ENCODE results near the gene NF2. TPM values are rescaled to one million over a fixed set of nuclear protein-coding genes. Genes with fewer than 3 reads are reported as not detected.

NF2 gene
- total RNA-seq, 1 experiment from 2014 or later, result 77.1 TPM

DNA sequence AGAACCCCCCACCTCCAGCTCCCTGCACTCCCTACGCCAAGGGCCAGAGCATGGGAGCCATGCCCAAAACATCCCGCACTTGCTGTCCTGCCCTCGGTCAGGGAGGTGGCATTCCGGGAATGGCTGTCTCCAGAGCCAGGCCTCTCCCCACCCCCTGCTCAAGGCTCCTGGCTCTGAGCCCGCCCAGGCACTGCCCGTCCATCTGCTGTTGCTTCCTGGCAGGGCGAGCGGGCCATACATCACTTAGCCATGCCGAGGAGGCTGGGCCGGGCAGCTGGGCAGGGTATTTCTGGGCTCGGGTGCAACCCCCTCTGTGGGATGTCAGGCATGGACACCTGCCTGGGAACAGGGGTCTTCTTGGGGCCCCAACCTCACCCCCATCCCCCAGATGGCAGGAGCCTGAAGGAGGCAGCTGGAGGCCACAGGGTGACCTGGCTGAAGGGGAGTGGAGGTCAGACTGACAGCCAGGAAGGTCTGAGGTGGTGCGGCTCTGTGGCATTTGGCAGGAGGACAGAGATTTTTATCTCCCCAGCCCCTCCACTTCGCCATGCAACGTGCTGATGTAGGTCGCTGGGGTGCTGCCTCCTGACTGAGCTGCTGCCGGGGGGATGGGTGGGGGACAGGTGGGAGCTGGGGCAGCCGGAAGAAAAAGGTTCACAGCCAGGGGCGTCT is 107.6 kb downstream of the NF2 start:
- DNase-seq (ENCODE audit: low spot score), result peak; percentile 94
- in situ Hi-C loops (cut with HindIII; ENCODE audit: low sequenced_read_pairs), result no loop called here

DNA sequence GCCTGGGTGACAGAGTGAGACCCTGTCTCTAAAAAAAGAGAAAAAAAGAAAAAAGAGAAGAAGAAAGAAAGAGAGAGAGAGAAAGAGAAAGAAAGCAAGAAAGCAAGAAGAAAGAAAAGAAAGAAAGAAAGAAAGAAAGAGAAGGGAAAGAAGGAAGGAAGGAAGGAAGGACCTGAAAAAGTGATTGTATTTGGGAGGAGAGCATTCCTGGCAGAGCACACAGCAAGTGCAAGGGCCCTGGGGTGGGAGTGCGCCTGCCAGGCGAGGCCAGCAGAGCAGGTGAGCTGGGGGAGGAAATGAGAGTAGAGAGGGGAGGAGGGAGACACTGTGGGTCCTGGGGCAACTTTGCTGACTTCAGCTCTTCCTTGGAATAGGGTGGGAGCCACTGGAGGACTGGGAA is 108.7 kb downstream of the NF2 start:
- in situ Hi-C loops (cut with HindIII; ENCODE audit: low sequenced_read_pairs), result no loop called here
- no peak for DNase-seq (ENCODE audit: low spot score)

DNA sequence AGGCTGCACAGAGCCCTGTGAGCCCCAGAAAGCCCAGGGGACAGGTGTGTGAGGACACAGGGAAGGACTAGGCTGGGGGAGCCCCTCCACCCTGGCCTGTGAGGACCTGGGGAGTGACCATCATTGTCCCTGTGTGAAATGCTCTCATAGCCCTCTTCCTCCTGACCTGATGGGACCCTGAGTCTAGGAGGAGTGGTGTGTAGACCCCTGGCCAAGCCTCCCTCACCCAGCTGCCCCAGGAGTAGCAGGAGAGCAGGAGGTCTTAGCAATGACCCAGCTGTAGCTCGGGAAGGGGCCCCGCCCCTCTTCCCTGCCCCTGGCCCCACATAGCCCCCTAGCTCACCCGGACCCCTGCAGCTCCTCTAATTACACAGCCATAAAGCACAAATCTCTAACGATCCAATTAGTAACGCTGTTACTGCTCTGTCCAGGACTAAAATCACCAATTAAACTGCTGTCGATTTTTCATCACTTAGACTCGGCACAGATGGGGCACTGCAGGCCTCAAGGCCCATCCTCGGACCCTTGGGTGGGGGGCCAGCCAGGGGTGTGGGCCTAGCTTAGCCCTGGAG is 109.8 kb downstream of the NF2 start:
- DNase-seq (ENCODE audit: low spot score), result no peak
- in situ Hi-C loops (cut with HindIII; ENCODE audit: low sequenced_read_pairs), result no loop called here

DNA sequence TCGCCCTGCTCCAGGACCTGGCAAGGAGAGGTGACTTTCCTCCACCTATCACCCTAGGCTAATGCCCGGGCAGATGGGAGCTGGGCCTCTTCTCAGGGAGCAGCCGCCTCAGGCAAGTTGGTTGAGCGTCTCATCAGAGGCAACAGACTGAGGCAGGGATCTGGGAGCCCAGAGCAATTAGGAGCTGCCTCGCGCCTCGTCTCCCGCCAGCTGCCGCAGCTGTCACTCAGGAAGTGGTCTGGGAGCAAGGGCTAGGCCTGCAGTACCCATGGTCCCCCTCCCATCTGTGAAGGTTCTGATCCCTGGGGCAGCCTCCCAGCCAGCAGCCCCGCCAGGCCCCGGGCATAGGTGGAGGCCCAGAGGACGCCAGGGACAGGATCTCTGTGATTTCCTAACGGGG is 111.8 kb downstream of the NF2 start:
- in situ Hi-C loops (cut with HindIII; ENCODE audit: low sequenced_read_pairs), result no loop called here
- no peak for DNase-seq (ENCODE audit: low spot score)

DNA sequence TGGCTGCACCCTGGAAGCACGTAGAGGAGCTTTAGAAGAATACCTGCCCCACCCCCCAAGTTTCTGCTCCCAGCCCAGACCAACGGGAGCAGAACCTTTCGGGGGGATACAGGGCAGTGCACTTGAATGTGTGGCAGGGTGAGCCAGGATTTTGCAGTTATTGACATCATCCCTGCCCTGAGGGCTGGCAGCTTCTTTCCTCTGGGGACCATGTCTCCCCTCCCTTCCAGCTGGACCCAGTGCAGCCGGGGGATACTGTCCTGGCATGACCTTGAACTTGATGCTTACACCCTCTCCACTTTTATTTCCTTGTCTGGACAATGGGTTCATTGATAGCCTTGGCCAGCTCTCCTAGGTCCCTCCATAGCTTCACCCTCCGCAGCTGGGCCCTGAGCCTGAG is 112.3 kb downstream of the NF2 start:
- in situ Hi-C loops (cut with HindIII; ENCODE audit: low sequenced_read_pairs), result no loop called here
- no peak for DNase-seq (ENCODE audit: low spot score)

DNA sequence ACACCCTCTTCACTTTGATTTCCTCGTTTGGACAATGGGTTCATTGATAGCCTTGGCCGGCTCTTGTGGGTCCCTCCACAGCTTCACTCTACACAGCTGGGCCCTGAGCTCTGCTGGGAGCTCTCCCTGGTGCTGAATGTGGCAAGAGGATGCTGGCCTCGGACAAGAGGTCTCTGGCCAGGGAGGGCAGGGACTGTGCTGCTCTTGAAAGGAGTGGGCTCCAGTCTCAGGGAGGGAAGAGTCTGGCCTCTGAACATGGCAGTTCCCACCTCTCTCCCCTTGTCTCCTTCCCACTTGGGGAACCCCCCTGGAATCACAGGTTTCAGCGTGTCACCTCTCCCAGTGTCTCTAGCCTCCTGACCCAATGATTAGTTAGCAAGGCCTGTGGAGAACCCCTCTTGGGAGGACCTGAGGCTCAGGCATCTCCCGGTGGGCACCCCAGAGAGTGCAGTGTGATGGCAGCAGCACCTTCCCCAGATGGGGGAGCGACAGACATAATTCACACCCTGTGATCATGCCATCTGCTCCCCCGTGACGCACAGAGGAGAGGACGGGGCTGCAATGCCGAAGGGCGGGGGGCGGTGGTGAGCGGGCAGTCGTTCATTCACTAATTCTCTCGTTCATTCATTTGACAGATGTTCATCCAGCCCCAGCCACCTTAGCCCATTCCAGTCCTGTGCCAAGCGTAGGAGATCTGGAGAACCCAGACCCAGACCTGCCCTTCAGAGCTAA is 113.5 kb downstream of the NF2 start:
- DNase-seq (ENCODE audit: low spot score), result no peak
- in situ Hi-C loops (cut with HindIII; ENCODE audit: low sequenced_read_pairs), result no loop called here

DNA sequence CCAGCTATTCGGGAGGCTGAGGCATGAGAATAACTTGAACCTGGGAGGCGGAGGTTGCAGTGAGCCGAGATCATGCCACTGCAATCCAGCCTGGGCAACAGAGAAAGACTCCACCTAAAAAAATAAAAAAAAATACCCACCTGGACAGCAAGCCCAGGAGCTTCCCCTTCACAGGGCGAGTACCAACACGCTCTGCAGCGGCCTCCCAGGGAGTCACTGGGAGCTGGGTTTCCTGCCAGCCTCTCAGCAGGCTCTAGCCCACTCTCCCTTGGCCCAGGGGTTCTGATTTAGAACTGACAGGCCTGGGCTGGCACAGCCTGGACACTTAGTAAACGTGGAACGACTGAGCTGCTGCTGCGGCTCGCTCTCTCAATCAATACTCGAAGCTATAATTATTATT is 114.4 kb downstream of the NF2 start:
- in situ Hi-C loops (cut with HindIII; ENCODE audit: low sequenced_read_pairs), result no loop called here
- DNase-seq (ENCODE audit: low spot score), result no peak

DNA sequence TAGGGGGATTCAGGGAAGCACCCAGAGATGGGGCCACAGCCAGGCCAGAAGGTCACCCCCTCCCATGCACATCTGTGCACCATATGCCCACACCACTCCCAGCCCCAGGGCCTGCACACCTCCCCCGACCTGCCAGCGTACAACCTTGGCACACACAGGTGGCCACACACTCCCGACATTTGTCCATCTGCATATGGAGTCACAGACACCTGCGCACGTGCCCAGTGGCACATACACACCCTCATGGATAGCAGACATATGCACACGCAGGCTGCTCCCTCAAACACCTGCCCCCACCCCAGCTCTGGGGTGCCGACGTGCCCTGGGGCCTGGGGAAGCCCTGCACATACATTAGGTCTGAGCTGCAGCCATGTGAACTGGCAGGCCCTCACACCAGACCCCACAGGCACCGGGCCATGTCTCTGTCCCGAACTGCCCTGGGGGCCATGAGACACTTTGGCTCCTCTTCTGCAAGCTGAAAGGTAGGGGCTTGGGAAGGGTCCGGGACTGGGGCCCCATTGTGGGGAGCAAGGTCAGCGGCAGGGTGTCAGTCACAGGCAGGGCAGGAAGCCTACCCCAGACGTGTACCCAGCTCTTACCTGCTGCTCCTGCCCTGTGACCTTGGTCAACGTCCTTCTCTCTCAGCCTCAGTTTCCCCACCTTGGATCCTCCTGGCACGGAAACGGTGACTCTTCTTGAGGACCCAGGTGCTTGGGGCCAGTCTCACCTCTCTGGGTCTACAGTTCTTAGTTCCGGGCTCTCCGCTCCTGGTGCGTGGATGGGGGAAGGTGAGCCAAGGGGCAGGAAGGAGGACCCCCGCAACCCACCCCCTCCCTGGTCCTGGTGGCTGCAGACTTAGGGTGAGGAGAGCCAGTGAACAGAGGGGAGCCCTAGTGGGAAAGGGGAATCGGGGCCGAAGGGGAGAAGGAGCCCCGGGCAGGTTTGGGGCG is 115.8 kb downstream of the NF2 start:
- DNase-seq (ENCODE audit: low spot score), result no peak
- in situ Hi-C loops (cut with HindIII; ENCODE audit: low sequenced_read_pairs), result no loop called here

DNA sequence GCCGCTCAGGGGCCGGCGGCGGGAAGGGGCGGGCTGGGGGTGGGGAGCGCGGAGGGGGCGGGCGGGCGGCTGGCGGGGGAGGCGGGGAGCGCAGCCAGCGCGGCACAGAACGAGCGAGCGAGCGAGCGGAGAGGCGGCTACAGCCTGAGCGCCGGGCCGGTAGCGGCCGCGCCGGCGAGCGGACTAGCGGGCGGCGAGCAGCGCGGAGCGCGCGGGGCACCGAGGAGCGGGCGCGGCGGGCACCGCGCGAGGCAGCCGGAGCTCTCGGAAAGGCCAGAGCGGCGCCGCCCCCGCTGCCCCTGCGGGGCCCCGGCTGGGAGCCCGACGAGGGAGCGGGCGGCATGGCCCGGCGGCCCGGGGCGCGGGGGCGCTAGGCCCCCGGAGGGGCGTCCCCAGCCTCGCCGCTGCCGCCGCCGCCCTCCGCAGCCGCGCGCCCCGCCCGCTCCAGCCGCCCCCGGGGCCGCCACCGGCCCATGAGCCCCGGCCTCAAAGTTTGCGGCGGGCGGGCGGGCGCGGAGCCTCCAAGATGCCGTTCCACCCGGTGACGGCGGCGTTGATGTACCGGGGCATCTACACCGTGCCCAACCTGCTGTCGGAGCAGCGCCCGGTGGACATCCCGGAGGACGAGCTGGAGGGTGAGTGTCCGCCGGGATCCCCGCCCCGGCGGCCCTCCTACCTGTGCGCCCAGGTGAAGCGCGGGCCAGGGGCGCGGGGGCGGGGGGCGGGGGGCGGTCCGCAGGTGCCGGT is 116.6 kb downstream of the NF2 start, which contains the start of gene CABP7:
Gene CABP7, plus strand, starts transcription at position 105 of the 747 bp plus-strand sequence. Its CDS starts 422 bp downstream, at position 527.
- in situ Hi-C loops (cut with HindIII; ENCODE audit: low sequenced_read_pairs), result no loop called here
- DNase-seq (ENCODE audit: low spot score), result no peak

DNA sequence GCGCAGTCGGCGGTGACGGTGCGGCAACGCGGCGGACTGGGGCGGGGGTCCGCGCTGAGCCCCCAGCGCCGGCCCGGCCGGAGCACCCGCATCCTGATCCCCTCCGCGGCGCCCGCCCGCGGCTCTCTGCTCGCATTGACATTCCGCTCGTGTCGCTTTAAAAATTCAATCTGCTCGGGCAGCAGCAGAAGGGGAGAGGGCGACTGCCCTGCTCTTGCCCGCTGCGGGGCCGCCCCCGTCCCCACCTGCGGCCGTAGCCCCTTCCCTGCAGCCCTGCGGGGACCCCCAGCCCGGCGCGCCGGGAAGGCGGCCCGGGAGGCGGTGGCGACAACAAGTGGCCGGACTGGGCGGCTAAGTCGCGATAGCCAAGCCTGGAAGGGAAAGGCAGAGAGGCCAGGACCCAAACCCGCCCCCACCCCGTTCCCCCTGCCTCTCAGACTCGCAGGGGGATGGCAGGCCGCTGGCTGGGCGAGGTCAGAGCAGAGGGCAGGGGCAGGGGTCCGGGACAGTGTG is 117.4 kb downstream of the NF2 start:
- DNase-seq (ENCODE audit: low spot score), result no peak
- in situ Hi-C loops (cut with HindIII; ENCODE audit: low sequenced_read_pairs), result no loop called here

DNA sequence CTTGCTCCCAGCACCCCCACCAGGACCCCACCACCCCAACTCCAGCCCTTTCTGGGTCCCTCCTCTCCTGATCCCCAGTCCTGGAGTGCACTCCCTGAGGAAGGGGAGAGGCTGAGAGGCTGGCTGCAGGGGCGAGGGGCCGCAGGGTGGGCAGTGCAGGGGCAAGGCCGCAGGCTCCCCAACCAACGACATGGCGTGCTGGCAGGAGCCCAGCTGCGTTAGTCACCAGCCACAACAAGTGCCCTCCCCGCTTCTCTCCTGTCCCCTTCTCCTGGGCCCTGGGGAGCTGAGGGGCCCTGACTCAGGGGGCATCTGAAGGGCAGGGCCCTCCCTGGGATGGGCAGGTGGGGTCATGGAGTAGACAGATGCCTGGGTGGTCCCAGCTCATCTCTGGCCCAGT is 118.7 kb downstream of the NF2 start:
- no peak for DNase-seq (ENCODE audit: low spot score)
- in situ Hi-C loops (cut with HindIII; ENCODE audit: low sequenced_read_pairs), result no loop called here

DNA sequence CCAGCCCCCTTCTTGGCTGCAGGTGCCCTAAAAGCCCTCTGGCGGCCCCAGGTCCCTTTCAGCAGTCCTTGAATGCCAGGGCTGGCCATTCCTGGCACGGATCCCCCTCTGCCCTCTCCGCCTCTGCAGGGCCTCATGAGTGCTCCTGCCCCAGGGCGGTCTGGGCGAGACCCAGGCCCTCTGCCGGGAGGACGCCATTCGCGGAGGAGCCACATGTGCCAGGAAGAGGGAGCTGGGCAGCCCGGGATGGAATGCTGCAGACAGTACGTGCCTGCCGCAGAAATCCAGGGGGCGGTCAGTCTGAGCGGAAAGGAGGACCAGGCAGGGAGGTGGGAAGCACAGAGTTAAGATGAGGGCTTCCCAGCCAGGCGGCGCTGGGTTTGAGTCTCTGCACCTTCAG is 119.2 kb downstream of the NF2 start:
- DNase-seq (ENCODE audit: low spot score), result no peak
- in situ Hi-C loops (cut with HindIII; ENCODE audit: low sequenced_read_pairs), result no loop called here

DNA sequence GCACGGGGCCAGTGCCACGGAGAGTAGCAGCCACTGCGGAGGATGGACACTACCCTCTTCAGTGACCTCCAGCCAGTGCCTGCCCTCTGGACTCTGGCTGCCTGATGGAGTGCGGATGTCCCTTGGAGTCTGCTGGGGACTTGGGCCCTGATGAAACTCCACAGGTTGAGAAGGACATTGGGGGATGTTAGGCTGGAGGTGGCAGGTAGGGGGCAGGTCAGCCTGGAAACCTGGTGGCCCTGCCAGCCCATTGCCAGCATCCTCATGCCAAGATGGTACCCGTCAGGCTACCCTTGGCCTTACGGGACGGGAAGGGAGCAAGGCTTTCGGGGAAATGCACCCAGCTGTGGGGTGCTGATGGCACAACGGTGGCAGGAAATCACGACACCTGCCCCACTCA is 120.3 kb downstream of the NF2 start:
- in situ Hi-C loops (cut with HindIII; ENCODE audit: low sequenced_read_pairs), result no loop called here
- DNase-seq (ENCODE audit: low spot score), result no peak

DNA sequence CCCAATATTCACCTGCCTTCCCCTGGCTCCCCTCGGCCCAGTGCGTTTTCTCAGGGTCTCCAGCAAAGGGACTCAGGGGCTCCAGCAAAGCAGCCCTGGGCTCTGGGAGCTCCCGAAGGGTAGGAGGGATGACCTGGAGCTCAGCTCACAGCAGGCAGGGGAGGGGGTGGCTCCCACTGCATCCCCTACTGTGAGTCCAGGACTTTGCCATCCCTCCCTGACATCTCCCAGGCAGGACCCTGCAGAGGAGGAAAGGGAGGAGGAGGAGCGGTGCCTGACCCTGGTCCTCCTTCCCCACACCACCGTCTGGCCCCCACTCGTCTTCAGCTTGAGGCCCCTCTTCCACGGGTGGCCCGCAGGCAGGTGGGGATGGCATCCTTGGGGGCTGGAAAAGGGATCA is 121.4 kb downstream of the NF2 start:
- in situ Hi-C loops (cut with HindIII; ENCODE audit: low sequenced_read_pairs), result no loop called here

DNA sequence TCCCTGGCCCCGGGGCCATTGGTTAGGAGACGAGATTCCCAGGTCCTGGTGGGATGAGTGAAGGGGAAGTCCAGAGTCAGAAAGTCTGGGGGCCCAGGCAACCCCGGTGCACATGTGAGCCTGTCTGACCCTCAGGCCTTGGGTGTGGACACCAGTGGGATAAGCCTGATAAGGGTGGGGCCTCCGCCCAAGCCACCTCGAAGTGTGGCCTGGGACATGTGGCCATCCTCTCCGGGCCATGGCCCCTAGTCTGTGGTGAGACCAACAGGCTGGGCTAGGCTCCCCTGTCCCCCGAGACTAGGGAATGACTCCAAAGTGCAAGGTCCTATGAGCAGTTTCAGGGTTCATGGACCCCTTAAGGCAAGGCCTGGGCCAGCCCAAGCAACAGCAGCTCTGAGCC is 122.7 kb downstream of the NF2 start:
- in situ Hi-C loops (cut with HindIII; ENCODE audit: low sequenced_read_pairs), result no loop called here
- DNase-seq (ENCODE audit: low spot score), result no peak

More for the DNA sequence above, 121.4 kb downstream of the NF2 start:
- no peak for DNase-seq (ENCODE audit: low spot score)

DNA sequence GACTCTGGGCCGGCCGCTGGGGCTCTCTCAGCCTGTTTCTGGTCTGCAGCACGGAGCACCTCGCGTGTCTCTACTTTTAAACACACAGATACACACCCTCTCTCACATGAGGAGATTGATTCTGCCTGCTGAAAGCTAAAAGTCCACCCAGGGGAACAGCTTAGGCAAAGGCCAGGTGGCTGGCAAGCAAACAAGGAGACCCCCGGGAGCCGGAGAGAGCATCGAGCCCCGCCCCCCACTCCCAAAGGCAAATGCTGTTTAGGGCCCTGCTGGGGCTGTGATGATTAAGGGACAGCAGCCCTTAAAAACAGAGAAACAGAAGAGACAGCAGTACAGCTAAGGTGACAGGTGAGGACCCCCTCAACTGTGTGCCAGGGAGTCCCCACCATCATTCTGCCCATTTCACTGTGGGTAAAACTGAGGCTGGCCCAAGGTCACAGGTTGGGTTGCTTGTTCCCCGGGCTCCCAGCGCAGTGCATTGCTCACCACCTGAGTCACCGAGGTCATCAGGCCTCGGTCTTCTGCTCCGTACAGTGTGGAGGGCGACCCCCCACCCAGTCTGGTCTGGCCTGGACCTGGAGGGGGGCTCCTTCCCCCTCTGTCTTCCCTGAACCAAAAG is 123.2 kb downstream of the NF2 start:
- DNase-seq (ENCODE audit: low spot score), result no peak
- in situ Hi-C loops (cut with HindIII; ENCODE audit: low sequenced_read_pairs), result no loop called here

DNA sequence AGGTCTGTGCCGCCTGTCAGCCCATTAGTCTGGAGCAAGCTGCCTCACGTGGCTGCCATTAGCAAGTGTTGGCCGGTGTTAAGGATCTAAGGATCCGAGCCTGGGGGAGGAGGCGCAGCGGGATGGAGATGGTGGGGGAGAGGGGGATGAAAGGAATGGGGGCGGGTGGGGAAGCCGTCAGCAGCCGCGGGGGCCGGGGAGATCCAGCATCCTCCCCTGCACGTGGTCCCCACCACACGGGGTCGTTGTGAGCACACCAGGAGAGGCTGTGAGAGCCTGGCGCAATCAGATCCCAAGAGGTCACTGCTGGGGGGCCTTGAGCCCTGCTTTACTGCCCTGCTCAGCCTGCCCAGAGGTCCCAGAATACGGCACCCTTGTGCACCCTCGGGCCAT is 123.7 kb downstream of the NF2 start:
- DNase-seq (ENCODE audit: low spot score), result no peak
- in situ Hi-C loops (cut with HindIII; ENCODE audit: low sequenced_read_pairs), result no loop called here

DNA sequence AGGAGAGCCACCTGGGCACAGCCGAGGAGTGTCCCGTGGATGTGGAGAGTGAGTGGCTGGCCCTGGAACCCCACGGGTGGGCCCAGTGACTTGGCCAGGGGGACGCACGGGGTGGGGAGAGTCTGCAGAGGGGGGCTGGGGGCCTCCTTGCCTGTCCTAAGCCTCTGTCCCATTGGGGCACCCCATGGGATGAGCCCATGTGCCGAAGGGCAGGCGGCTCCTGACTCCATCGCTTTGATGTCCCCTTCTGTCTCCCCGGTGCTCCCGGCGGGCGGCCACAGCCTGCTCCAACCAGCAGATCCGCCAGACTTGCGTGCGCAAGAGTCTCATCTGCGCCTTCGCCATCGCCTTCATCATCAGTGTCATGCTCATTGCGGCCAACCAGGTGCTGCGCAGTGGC is 125.7 kb downstream of the NF2 start:
- in situ Hi-C loops (cut with HindIII; ENCODE audit: low sequenced_read_pairs), result no loop called here
- DNase-seq (ENCODE audit: low spot score), result no peak
